Neutrophil (primary cell): Measurements from ENCODE around the gene FAM186B.

Experiments
- H3K27ac ChIP-seq: fragments of 200-600 bp; sonication (generic); 2 replicates; pipeline ENCODE4 v1.5.1; 2016; ENCODE audit warnings: mild to moderate bottlenecking, moderate library complexity
- H3K27me3 ChIP-seq: fragments of 200-600 bp; sonication (generic); 2 replicates; pipeline ENCODE4 v1.6.0; 2016; ENCODE audit warnings: mild to moderate bottlenecking
- H3K36me3 ChIP-seq: fragments of 200-600 bp; sonication (generic); 2 replicates; pipeline ENCODE4 v1.5.1; 2017
- H3K4me1 ChIP-seq, 2 experiments: fragments of 200-600 bp in 1 of 2; sonication (generic) in 1 of 2; 1 replicate in 1 of 2; 2 replicates in 1 of 2; pipeline versions ENCODE4 v1.5.1 to v1.6.1; 2013 to 2016; ENCODE audit warnings: low read depth in 1 of 2, low read length in 1 of 2, mild to moderate bottlenecking in 1 of 2, moderate library complexity in 1 of 2; ENCODE audit not compliant: control insufficient read depth in 1 of 2, insufficient read depth in 1 of 2
- H3K4me3 ChIP-seq, 2 experiments: fragments of 200-600 bp in 1 of 2; sonication (generic) in 1 of 2; 1 replicate in 1 of 2; 2 replicates in 1 of 2; pipeline ENCODE4 v1.5.1; 2013 to 2016; ENCODE audit warnings: low read depth in 1 of 2, low read length in 1 of 2, mild to moderate bottlenecking in 1 of 2, moderate library complexity in 1 of 2
- H3K9me3 ChIP-seq: fragments of 200-600 bp; sonication (generic); 2 replicates; pipeline ENCODE4 v1.5.1; 2016
- CTCF ChIP-seq: fragments of 200-600 bp; sonication (generic); IDR thresholded peaks from 2 replicates; pipeline ENCODE4 v1.5.1; 2016; ENCODE audit warnings: antibody characterized with exemption

Gene FAM186B

GRCh38 chr12:49626169-49626835 lies 20.9 kb upstream of the FAM186B start:
- Histone ChIP-seq H3K27me3 (peaks cover 50% of the 10 kb centered on the region), H3K9me3 (no peaks in the 10 kb centered on the region), H3K36me3 (no peaks in the 10 kb centered on the region), H3K4me3 (no peak overlapping the region), H3K27ac (no peak overlapping the region), H3K4me1 (peaks cover 13 to 16% of the 10 kb centered on the region in 2 experiments)
- TF ChIP-seq CTCF = no peak

GRCh38 chr12:49624921-49625577 lies 19.6 kb upstream of the FAM186B start:
- H3K9me3 ChIP-seq = no peaks in the 10 kb centered on the region
- H3K4me3 ChIP-seq = no peak overlapping the region
- TF ChIP-seq CTCF = no peak
- peaks cover 13 to 16% of the 10 kb centered on the region in 2 experiments for H3K4me1 ChIP-seq
- peaks cover 63% of the 10 kb centered on the region for H3K27me3 ChIP-seq
- H3K27ac ChIP-seq = no peak overlapping the region
- H3K36me3 ChIP-seq = no peaks in the 10 kb centered on the region

- Histone ChIP-seq H3K27ac (peak within 1 kb of the TSS; percentile 55), H3K9me3 (no peaks in the 10 kb centered on the region), H3K4me1 (peaks cover 13 to 16% of the 10 kb centered on the region in 2 experiments), H3K4me3 (peak within 1 kb of the TSS; percentile 87 to 89), H3K27me3 (peaks cover 80% of the 10 kb centered on the region), H3K36me3 (no peaks in the 10 kb centered on the region)
- peak; percentile 29 for TF ChIP-seq CTCF
Observed at GRCh38 chr12:49623142-49623904, 17.9 kb upstream of the FAM186B start, which contains the start of gene PRPF40B. Gene PRPF40B (plus strand): TSS chr12:49623561. CDS start chr12:49623591, 30 bp downstream.

GRCh38 chr12:49622501-49623141 lies 17.2 kb upstream of the FAM186B start:
- H3K9me3 ChIP-seq = no peaks in the 10 kb centered on the region
- peak overlapping the region; percentile 87 to 89 for H3K4me3 ChIP-seq
- H3K27ac ChIP-seq = peak overlapping the region; percentile 55
- peaks cover 13 to 16% of the 10 kb centered on the region in 2 experiments for H3K4me1 ChIP-seq
- peaks cover 87% of the 10 kb centered on the region for H3K27me3 ChIP-seq
- TF ChIP-seq CTCF = no peak
- H3K36me3 ChIP-seq = no peaks in the 10 kb centered on the region
